GM06990 (cell line): Measurements from ENCODE around the gene ULBP2.
"Not testable (repeated sequence)": the region's sequence is repeated elsewhere in the genome, so short reads cannot be mapped to it uniquely, and the experiment has no call there.

Source experiments
- DNase-seq: peaks from one replicate; pipeline ENCODE4 v3.0.0-alpha.2; 2011; ENCODE audit not compliant: insufficient read length; ENCODE audit errors: extremely low read depth
- H3K27me3 ChIP-seq: replicated peaks from 2 replicates; pipeline ENCODE4 v1.6.0; 2011; ENCODE audit warnings: low read length; ENCODE audit not compliant: control insufficient read depth, insufficient read depth
- H3K36me3 ChIP-seq: 2 replicates; pipeline ENCODE4 v1.5.1; 2011; ENCODE audit warnings: low read length; ENCODE audit not compliant: control insufficient read depth, insufficient read depth
- H3K4me3 ChIP-seq: replicated peaks from 2 replicates; pipeline ENCODE4 v1.5.1; 2011; ENCODE audit warnings: low read depth, mild to moderate bottlenecking, control low read depth, low read length
- CTCF ChIP-seq: IDR thresholded peaks from 2 replicates; pipeline ENCODE4 v1.5.1; 2011; ENCODE audit warnings: low read length, control low read depth, mild to moderate bottlenecking, inconsistent platforms; ENCODE audit not compliant: insufficient read depth, poor library complexity, severe bottlenecking

Gene ULBP2

GRCh38 chr6:149950423-149950822 is 8.6 kb downstream of the ULBP2 start:
- no peak for DNase-seq
- no peak overlapping the region for H3K4me3 ChIP-seq
- no peak for TF ChIP-seq CTCF
- H3K36me3 ChIP-seq: no peaks in the 10 kb centered on the region
- no peaks in the 10 kb centered on the region; the same call in none of the 2 replicates for H3K27me3 ChIP-seq

- DNase-seq: no peak
- H3K4me3 ChIP-seq: no peak overlapping the region
- no peaks in the 10 kb centered on the region; the same call in none of the 2 replicates for H3K27me3 ChIP-seq
- no peaks in the 10 kb centered on the region for H3K36me3 ChIP-seq
- TF ChIP-seq CTCF: no peak
Observed at GRCh38 chr6:149951096-149951495, 9.3 kb downstream of the ULBP2 start.

- Histone ChIP-seq H3K4me3 (no peak overlapping the region), H3K27me3 (no peaks in the 10 kb centered on the region; the same call in none of the 2 replicates), H3K36me3 (no peaks in the 10 kb centered on the region)
- DNase-seq: no peak
- TF ChIP-seq CTCF: no peak
Observed at GRCh38 chr6:149951626-149952025, 9.8 kb downstream of the ULBP2 start.

- not testable (repeated sequence) for DNase-seq, H3K36me3 ChIP-seq, H3K27me3 ChIP-seq, H3K4me3 ChIP-seq
Observed at GRCh38 chr6:149953390-149953789, 11.6 kb downstream of the ULBP2 start.

GRCh38 chr6:149953934-149954327 is 12.1 kb downstream of the ULBP2 start:
- not testable (repeated sequence) for H3K27me3 ChIP-seq, DNase-seq, H3K4me3 ChIP-seq, H3K36me3 ChIP-seq

- H3K4me3 ChIP-seq, H3K36me3 ChIP-seq: not testable (repeated sequence)
Observed at GRCh38 chr6:149954328-149954983, 12.6 kb downstream of the ULBP2 start.

GRCh38 chr6:149954984-149955653 is 13.3 kb downstream of the ULBP2 start:
- H3K4me3 ChIP-seq, DNase-seq, H3K36me3 ChIP-seq, H3K27me3 ChIP-seq: not testable (repeated sequence)

More at GRCh38 chr6:149954328-149954983, 12.6 kb downstream of the ULBP2 start:
- not testable (repeated sequence) for H3K27me3 ChIP-seq, DNase-seq

GRCh38 chr6:149955654-149956317 is 14.0 kb downstream of the ULBP2 start:
- not testable (repeated sequence) for DNase-seq, H3K27me3 ChIP-seq, H3K36me3 ChIP-seq, H3K4me3 ChIP-seq

GRCh38 chr6:149958124-149958523 is 16.3 kb downstream of the ULBP2 start:
- not testable (repeated sequence) for H3K4me3 ChIP-seq, H3K27me3 ChIP-seq, H3K36me3 ChIP-seq, DNase-seq

- not testable (repeated sequence) for H3K36me3 ChIP-seq, H3K4me3 ChIP-seq, DNase-seq, H3K27me3 ChIP-seq
Observed at GRCh38 chr6:149959806-149960205, 18.0 kb downstream of the ULBP2 start.
